Osteocyte (in vitro differentiated cells): ENCODE data around the gene DNM3. TPM values are rescaled to one million over a fixed set of nuclear protein-coding genes. Genes with fewer than 3 reads are reported as not detected.

Source experiments
- DNase-seq: peaks from one replicate; pipeline ENCODE4 v3.0.0; 2021; ENCODE audit warnings: mixed read lengths; ENCODE audit not compliant: unreplicated experiment; ENCODE audit errors: extremely low spot score
- H3K27ac Mint-ChIP-seq: one replicate; pipeline ENCODE4 v1.8.0; 2021; ENCODE audit warnings: mild to moderate bottlenecking, mixed read lengths; ENCODE audit not compliant: unreplicated experiment
- H3K27me3 Mint-ChIP-seq: one replicate; pipeline ENCODE4 v1.8.0; 2021; ENCODE audit warnings: mixed read lengths; ENCODE audit not compliant: unreplicated experiment
- H3K36me3 Mint-ChIP-seq: one replicate; pipeline ENCODE4 v1.8.0; 2021; ENCODE audit warnings: mixed read lengths; ENCODE audit not compliant: unreplicated experiment
- H3K4me1 Mint-ChIP-seq: one replicate; pipeline ENCODE4 v1.8.0; 2021; ENCODE audit warnings: mixed read lengths; ENCODE audit not compliant: unreplicated experiment
- H3K4me3 Mint-ChIP-seq: one replicate; pipeline ENCODE4 v1.8.0; 2021; ENCODE audit warnings: mild to moderate bottlenecking, moderate library complexity, mixed read lengths; ENCODE audit not compliant: unreplicated experiment
- H3K9me3 Mint-ChIP-seq: one replicate; pipeline ENCODE4 v1.8.0; 2021; ENCODE audit warnings: mixed read lengths; ENCODE audit not compliant: unreplicated experiment
- total RNA-seq: library from RNA; stranded (reverse); gene quantifications from 2 replicates; pipeline ENCODE4 v1.2.1, GENCODE V29; 2021
- TF ChIP-seq, protein P1 (sequence below): fragments of 200-600 bp; sonication (generic); IDR thresholded peaks from 2 replicates; pipeline ENCODE4 v1.5.0; 2021; ENCODE audit warnings: antibody characterized with exemption, mild to moderate bottlenecking, moderate library complexity

Gene DNM3
- total RNA-seq, 1 donor from 2014 or later, result 3.7 TPM

- no peak overlapping the region for H3K4me3 Mint-ChIP-seq
- no peak for DNase-seq
- peaks cover 5% of the 10 kb centered on the region for H3K27me3 Mint-ChIP-seq
- H3K9me3 Mint-ChIP-seq, result no peaks in the 10 kb centered on the region
- TF ChIP-seq, protein P1, sequence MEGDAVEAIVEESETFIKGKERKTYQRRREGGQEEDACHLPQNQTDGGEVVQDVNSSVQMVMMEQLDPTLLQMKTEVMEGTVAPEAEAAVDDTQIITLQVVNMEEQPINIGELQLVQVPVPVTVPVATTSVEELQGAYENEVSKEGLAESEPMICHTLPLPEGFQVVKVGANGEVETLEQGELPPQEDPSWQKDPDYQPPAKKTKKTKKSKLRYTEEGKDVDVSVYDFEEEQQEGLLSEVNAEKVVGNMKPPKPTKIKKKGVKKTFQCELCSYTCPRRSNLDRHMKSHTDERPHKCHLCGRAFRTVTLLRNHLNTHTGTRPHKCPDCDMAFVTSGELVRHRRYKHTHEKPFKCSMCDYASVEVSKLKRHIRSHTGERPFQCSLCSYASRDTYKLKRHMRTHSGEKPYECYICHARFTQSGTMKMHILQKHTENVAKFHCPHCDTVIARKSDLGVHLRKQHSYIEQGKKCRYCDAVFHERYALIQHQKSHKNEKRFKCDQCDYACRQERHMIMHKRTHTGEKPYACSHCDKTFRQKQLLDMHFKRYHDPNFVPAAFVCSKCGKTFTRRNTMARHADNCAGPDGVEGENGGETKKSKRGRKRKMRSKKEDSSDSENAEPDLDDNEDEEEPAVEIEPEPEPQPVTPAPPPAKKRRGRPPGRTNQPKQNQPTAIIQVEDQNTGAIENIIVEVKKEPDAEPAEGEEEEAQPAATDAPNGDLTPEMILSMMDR, result no peak
- H3K36me3 Mint-ChIP-seq, result no peaks in the 10 kb centered on the region
- H3K27ac Mint-ChIP-seq, result no peak overlapping the region
- no peaks in the 10 kb centered on the region for H3K4me1 Mint-ChIP-seq
These were observed 153.0 kb downstream of the DNM3 start for GRCh38 chr1:171994293-171994692.

DNA sequence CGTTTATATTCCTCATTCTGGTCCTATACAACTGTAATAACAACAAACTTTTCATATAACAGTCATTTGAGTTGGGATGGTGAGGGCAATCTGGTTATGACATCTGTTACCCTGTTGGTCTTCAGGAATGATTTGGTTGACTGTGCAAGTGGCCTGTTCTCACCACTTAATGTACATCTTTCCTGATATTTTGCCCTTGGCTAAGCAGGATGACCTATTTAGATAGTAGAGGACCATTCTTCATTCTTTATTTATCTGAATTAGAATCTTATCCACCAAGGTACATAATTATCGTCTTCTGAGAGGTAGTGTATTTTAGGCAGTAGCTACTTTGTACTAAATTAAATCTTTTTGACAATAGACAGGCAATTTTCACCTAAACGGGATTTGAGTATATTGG is 154.3 kb downstream of the DNM3 start:
- Mint-ChIP-seq H3K27me3 (peaks cover 5% of the 10 kb centered on the region), H3K27ac (no peak overlapping the region), H3K4me1 (no peaks in the 10 kb centered on the region), H3K9me3 (no peaks in the 10 kb centered on the region), H3K36me3 (no peaks in the 10 kb centered on the region), H3K4me3 (no peak overlapping the region)
- no peak for DNase-seq
- TF ChIP-seq, protein P1, result no peak

GRCh38 chr1:171997936-171998335 is 156.6 kb downstream of the DNM3 start:
- no peaks in the 10 kb centered on the region for H3K9me3 Mint-ChIP-seq
- TF ChIP-seq, protein P1, result no peak
- H3K4me1 Mint-ChIP-seq, result no peaks in the 10 kb centered on the region
- H3K27ac Mint-ChIP-seq, result no peak overlapping the region
- no peak overlapping the region for H3K4me3 Mint-ChIP-seq
- peaks cover 5% of the 10 kb centered on the region for H3K27me3 Mint-ChIP-seq
- no peaks in the 10 kb centered on the region for H3K36me3 Mint-ChIP-seq
- no peak for DNase-seq

DNA sequence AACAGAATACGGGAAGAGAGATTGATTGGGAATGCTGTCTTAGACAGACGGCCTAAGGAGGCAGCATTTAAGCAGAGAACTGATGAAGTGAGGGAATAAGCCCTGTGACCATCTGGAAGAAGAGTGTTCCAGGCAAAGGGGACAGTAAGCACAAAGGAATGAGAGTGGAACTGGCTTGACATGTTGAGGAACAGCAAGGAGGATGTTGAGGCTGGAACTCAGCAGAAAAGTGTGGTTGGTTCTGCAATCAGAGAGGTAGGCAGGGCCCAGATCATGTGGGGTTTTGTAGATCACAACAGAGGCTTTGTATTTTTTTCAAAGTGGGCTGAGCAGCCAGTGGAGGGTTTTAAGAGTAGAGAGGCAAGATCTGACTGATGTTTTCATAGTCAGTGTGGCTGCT is 157.4 kb downstream of the DNM3 start:
- H3K27me3 Mint-ChIP-seq, result peaks cover 2% of the 10 kb centered on the region
- no peak for DNase-seq
- no peak overlapping the region for H3K27ac Mint-ChIP-seq
- TF ChIP-seq, protein P1, result no peak
- no peak overlapping the region for H3K4me3 Mint-ChIP-seq
- H3K36me3 Mint-ChIP-seq, result no peaks in the 10 kb centered on the region
- H3K9me3 Mint-ChIP-seq, result no peaks in the 10 kb centered on the region
- H3K4me1 Mint-ChIP-seq, result peaks cover 5% of the 10 kb centered on the region

GRCh38 chr1:171999756-172000155 is 158.5 kb downstream of the DNM3 start:
- DNase-seq, result no peak
- Mint-ChIP-seq H3K9me3 (no peaks in the 10 kb centered on the region), H3K27me3 (no peaks in the 10 kb centered on the region), H3K36me3 (no peaks in the 10 kb centered on the region), H3K4me3 (no peak overlapping the region), H3K4me1 (peaks cover 15% of the 10 kb centered on the region), H3K27ac (no peak overlapping the region)
- TF ChIP-seq, protein P1, result no peak
